GM19035 (cell line): ENCODE data around the gene MRFAP1.
"Not testable (repeated sequence)": the region's sequence is repeated elsewhere in the genome, so short reads cannot be mapped to it uniquely, and the experiment has no call there.

Experiments used
- ATAC-seq: cut with Tn5 transposase; IDR thresholded peaks from one replicate; pipeline ENCODE4 v1.9.1; 2021; ENCODE audit not compliant: unreplicated experiment

MRFAP1 gene

DNA sequence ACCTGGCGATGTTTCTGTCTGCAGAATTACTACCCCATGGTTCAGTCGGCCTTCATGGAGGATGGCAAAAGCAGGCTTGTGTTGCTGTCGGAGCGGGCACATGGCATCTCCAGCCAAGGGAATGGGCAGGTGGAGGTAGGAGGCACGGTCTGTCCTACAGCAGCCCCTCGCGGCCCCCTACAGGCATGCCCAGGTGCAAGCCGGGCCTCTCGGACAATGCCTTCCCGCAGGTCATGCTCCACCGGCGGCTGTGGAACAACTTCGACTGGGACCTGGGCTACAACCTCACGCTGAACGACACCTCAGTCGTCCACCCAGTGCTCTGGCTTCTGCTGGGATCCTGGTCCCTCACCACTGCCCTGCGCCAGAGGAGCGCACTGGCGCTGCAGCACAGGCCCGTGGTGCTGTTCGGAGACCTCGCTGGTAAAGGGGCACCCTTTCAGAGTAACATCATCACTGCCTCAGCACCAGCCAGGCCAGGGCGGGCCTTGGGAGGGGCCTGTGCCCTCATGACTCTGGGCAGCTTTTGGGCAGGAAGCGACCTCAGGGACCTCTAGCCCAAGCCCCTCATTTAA, 29.5 kb upstream of the MRFAP1 start:
- no peak for ATAC-seq

DNA sequence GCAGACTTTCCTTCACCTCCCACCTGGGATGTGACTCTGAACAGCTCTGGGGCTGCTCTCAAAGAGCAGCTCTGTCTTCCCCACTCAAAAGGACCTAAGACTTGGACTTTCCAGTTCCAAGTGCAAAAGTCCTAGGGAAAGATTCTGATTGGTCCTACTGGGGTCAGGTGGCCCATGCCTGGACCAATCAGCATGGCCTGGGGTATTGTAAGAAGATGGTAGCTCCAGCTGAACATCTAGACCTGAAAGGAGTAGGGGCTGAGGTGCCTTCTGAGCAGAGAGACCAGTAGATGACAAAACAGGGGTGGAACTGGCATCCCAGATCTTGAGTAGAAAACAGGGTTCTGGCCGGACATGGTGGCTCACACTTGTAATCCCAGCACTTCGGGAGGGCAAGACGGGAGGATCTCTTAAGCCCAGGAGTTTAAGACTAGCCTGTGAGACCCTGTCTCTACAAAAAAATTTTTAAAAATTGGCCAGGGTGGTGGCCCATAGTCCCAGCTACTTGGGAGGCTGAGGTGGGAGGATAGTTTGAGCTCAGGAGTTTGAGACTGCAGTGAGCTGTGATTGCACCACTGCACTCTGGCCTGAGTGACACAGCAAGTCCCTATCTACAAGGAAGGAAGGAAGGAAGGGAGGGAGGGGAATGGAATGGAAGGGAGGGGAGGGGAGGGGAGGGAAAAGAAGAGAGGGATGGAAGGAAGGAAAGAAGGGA, 27.4 kb upstream of the MRFAP1 start:
- no peak for ATAC-seq

DNA sequence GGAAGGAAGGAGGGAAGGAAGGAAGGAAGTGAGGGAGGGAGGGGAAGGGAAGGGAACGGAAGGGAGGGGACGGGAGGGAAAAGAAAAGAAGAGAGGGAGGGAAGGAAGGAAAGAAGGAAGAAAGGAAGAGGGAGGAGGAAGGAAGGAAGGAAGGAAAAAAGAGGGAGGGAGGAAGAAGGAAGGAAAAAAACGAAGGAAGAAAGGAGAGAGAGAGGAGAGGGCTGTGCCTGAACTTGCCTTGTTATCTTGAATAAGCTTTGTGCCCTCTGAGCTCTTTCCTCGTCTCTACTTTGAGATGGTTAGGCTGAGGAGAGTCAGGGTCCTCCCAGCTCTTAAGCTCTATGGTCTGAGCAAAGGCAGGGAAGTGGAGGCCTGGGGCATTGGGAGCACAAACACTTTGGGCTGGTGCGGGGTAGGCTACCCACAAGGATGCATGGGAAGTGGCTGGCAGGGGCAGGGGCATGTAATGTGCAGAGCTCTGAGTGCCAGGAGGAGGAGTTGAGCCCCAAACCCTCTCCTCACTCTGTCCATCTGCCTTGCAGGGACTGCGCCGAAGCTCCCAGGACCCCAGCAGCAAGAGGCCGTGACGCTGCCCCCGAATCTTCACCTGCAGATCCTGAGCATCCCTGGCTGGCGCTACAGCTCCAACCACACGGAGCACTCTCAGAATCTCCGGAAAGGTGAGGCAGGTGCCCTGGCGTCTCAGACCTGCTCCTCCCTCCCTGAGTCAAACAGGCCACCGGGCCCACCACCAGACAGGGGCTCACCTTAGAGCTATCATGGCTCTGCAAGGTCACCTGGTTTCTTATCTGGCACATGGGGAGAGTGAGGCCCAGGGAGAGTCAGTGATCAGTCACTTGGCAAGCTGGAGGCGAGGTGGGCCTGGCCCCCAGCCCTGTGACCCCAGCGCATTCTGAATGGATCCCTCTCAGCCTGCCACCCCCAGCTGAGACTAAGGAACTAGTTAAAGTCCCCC, 26.5 kb upstream of the MRFAP1 start:
- ATAC-seq = no peak

DNA sequence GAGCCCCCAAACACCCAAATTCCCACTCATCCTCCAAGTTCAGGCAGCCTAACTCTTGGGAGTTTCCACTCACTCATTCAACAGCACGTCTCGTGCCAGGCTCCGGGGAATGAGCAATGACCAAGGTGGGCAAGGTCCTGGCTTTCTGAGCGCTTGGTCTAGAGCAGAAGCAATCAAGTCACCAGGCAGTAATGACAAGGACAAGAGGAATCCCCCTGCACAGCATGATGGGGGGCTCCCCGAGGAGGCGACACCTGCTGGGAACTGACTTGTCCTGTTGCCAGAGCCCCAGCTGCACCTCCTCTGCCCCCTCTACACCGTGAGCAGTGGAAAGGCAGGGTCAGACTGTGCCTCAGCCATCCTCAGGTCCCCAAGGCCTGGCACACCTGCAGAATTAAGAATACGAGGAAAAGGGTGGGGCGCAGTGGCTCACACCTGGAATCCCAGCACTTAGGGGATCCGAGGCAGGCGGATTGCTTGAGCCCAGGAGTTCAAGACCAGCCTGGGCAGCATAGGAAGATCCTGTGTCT, 25.7 kb upstream of the MRFAP1 start:
- no peak for ATAC-seq

DNA sequence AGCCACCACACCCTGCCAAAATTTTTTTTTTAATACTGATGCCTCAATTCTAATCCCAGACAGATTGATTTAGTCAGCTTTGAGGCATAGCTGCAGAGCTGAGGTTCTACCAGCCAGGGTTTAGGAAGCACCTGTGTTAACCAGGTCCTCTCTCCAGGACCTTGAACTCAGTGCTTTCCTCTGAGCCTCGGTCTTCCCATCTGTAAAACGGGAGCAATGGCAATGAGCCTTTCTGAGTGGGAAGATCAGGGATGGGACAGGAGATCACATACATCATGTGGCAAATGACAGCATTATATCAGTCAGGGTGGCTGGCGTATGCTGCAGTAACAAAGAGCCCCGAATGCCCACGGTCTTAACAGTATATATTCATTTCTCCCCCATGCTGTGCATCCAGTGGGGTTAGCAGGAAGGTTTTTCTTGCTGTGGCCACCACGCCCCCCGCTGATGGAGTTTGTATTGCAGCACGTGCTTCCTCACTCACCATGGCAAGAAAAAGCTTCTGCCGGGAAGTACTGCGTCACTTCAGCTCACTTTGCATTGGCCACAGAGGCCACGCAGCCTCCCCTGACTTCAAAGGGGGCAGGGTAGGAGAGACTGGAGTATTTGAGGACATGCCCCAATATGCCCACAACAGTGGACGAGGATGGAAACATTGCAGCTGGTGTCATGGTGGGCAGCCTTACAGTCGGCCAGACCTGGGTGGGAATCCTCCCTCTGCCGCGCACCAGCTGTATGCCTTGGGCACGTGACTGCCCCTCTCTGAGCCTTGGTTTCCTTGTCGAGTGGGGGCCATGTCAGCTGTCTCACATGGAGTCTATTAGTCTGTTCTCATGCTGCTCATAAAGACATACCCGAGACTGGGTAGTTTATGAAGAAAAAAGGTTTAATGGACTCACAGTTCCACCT, 24.1 kb upstream of the MRFAP1 start:
- no peak for ATAC-seq

DNA sequence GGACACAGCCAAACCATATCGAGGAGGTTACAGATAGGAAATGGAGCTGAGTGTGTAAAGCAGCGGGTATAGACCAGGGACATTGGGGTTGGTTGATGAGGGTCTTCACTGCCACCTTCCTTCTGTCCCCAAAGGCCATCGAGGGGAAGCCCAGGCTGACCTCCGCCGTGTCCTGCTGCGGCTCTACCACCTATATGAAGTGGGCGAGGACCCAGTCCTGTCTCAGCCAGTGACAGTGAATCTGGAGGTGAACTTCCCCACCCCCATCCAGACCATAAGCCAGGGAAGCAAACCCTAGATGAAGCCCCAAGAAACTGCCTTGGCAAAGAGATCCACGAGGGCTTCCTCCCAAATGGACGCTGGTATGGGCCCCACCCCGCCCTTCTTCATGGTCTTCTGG, 23.2 kb upstream of the MRFAP1 start:
- ATAC-seq = no peak

DNA sequence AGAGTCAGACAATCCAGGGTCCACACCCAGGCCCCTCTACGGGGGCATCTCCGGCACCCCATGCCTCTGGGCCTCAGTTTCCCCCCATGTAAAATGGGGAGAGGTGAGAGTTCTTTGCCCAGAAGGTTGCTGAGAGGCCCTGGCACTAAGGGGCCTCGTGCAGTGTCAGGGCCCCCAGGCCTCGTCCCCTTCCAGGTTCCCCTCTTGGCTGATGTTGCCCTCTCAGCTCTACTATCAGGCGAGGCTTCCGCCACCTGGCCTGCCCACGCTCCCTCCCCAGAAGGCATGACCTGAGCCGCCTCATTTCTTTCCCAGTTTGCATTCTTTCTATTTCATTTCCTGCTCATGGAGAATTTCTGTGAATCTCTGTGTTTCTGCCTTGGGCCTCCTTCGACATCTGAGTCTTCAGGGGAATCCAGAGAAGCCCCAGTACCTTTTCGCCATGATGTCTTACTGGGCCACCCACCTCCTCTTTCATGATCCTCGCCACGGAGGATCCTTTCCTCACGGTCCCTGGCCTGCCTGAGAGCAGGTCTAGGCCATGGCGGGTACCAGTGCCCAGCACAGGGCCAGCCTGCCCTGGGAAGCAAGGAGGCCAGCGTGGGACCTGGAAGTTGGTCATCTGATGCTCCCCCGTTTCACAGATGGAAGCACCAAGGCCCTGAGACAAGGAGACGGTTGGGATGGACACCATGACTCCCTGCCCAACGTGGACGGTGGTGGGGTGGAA, 21.9 kb upstream of the MRFAP1 start:
- no peak for ATAC-seq

DNA sequence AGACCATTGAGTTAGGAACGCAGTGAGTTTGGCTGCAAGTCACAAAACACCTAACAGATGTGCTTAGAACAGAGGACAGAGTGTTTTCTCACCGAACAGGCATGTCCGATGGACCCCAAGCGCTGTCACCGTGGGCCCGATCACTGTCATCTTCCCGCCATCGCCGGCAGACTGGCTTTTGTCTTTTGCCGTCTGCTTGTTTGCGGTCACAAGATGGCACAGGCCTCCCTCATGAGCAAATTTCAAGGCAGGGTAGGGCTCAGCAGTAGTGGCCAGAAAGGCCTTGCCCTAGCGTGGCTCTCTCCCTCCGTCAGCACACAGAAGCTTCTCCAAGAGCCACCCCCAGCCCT, 21.4 kb upstream of the MRFAP1 start:
- ATAC-seq = no peak

DNA sequence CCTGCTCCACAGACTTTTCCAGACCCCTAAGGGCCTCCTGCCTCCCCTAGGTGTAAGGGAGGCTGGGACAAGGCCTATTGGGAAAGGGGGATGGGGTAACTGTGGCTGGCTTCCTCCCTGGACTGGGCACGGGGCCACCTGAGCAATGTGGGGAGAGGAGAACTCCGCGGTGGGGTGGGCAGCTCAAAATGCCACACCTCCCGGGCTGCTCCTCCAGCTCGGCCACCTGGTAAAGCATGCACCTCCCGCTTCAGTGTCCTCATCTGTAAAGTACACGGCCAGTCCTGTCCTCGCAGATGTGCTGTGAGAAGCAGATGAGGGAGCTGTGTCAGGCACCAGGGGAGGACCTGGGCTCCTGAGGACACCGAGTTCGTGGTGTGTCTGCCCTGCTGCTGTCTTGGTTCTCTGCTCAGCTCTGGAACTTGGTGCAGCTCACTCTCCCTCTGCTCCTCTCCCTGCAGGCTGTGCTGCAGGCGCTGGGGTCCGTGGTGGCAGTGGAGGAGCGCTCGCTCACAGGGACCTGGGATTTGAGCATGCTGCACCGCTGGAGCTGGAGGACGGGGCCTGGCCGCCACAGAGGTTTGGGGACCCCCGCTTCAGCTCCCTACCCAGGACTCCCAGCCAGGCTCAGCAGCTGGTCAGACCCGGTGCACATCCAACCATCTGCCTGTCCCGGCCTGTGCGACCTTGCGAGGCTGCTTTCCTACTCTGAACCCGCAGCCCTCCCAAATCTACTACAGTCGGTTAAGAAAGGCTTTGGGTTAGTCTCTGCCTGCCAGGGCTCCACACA, 20.8 kb upstream of the MRFAP1 start:
- ATAC-seq = no peak

DNA sequence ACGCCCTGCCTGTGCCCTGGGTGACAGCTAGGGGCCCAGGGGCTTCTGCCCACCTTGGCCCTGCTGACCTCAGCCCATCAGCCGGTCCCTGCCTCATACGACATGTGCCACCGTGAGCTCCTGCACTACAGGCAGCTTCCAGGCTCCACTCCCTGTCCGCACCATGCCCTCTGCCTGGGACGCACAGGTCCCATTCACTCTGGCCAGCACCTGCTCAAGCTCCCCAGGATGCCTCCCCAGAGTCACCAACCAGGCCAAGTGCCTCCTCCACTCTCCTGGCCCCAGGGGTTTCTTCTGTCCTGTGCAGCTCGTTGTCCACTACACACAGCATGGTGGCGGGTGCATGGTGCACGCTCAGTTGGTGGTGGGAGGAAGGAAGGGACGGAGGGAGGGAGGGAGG, 20.2 kb upstream of the MRFAP1 start:
- ATAC-seq = no peak

DNA sequence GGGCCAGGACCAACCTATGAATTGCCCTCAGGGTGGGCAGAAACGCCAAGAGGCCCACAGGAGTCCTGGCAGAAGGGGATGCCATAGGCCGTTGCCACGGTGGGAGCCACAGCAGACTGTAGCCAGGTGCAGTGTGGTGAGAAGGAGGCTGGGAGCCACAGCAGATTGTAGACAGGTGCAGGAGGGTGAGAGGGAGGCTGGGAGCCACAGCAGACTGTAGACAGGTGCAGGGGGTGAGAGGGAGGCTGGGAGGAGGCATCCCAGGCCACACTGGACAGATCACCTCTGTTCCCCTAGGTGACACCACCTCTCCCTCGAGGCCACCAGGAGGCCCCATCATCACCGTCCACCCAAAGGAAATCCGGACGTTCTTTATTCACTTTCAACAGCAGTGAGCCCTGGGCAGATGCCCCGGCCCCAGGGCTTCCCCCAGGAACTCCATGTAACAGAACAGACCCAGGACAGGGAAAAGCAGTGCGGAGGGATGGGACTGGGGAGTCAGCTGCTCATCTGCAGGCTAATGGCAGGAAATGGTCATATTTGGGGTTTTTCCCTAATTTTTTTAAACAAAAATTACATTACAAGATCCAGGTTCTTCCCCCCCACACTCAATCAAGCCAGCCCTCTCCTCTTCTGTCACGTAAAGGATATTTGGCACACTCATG, 19.5 kb upstream of the MRFAP1 start:
- no peak for ATAC-seq

DNA sequence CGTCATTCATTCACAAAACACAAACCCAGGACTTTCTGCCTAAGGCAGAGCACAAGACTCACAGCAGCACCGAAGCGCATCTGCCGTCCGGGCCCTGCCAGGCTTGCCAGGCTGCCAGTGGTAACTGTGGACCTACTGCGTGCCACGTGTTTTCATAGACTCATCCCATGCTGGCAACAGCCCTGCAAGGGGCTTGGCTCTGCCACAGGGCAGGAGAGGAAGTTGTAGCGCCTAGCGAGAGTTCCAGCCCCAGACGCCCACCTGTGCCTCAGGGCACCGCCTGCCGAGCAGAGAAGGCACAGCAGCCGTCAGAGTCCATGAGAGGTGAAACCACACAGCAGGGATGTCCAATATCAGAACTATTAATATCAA, 18.9 kb upstream of the MRFAP1 start:
- ATAC-seq = no peak

DNA sequence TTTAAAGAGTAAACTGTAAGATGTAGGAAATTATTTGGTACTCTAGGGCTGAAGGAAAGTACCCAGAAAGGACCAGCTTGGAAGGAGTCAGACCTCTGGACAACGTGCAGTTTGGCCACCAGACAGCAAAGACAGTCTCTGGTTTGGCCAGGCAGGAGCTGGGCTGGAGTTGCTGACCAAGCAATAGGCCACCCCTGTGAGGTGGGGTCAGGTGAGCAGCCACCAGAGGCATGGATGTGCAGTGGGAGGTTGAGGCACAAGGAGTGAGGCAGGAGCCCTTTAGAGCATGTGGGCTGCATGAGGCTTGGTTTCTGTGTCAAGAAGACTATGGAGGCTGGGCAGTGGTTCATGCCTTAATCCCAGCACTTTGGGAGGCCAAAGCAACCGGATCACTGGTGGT, 17.7 kb upstream of the MRFAP1 start:
- no peak for ATAC-seq

DNA sequence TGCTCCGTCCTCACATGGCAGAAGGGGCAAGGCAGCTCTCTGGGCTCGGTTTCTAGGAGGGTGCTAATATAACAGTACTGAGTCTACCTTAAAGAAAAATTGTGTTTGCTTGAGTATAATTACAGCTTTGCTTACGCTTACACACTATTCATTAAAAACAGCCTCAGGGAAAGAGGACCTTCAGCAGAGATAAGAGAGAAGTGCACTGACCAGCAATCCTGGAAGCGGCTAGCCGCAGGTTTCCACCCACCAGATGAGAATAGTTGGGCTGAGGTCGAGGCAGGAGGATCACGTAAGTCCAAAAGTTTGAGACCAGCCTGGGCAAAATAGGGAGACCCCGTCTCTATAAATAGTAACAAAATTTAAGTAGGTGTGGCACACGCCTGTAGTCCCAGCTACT, 15.2 kb upstream of the MRFAP1 start:
- no peak for ATAC-seq

DNA sequence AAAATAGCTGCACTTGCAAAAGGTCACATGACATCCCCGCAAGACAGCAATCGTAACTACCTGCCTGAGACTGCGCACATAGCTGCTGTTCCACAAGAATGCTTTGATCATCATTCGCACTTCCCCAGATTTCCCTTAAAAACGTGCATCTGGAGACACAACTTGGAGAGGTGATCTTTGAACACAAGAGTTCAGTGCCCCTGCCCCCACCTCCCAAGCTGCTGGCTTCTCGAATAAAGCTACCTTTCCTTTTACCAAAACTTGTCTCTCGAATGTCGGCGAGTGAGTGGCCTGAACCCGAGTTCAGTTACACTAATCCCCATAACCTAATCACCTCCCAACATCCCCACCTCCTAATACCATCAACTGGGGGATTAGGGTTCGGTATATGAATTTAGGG, 14.4 kb upstream of the MRFAP1 start:
- ATAC-seq = no peak

DNA sequence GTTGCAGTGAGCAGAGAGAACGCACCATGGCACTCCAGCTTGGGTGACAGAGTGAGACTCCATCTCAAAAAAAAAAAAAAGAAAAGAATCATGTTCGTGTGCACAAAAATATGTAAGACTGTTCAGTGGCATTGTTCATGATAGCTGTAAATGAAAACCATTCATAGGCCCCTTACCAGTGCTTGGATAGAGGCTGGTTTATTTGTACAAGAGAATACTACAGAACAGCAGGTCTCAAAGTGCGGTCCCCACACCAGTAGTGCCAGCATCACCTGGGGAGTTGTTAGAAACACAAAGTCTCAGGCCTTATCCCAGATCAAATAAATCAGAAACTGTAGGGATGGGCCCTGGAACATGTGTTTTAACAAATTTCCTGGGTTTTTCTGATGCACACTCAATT, 12.7 kb upstream of the MRFAP1 start:
- ATAC-seq = no peak

DNA sequence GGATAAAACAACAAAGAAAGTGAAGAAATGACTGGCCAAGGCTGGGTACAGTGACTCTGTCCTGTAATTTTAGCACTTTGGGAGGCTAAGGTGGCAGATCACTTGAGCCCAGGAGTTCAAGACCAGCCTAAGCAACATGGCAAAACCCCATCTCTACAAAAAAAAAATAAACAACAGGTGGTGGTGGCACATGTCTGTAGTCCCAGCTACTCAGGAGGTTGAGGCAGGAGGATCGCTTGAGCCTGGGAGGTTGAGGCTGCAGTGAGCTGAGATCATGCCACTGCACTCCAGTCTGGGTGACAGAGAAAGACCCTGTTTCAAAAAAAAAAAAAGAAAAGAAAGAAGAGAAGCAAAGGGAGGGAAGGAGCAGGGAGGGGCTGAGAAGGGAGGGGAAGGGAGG, 12.0 kb upstream of the MRFAP1 start:
- not testable (repeated sequence) for ATAC-seq

DNA sequence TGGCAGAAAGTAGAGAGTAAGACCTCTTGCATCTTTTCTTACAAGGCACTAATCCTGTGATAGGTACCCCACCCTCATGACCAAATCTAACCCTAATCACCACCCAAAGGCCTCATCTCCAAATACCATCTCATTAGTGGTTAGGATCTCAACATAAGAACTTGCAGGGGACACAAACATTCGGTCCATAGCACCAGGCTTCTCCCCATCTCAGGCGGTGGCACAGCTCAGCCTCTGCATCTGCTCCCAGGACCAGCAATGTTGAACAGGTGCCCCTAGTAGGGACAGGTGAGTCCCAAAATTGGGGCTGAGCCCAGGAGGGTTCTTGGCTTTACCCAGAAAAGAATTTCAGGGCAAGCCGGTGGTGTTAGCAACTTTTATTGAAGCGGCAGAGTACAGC, 8.4 kb upstream of the MRFAP1 start:
- ATAC-seq = no peak
